IPS DF 19.7 (cell line): ENCODE measurements around the gene SURF4.

Experiments used
- DNase-seq: peaks from one replicate; pipeline ENCODE4 v3.0.0-alpha.2; 2013; ENCODE audit warnings: low read depth, low spot score

SURF4 gene

DNA sequence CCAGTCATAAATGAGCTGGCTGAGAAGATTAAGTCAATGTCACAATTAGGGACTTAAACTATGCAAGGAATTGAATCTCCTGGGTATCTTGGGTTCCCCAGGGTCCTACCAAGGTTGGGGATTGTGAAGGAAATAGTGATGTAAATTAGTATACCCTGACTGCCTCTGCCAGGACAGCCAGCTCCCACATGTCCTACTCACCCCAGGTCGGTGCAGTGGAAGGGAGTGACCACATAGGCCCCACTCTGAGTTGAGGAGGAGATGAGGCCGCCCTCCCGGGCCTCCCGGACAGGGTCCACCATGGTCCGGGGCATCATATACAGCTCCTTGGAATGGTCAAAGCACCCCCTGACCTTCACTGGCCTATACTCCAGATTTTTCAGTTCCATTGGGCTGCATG lies 22.3 kb downstream of the SURF4 start:
- no peak for DNase-seq

DNA sequence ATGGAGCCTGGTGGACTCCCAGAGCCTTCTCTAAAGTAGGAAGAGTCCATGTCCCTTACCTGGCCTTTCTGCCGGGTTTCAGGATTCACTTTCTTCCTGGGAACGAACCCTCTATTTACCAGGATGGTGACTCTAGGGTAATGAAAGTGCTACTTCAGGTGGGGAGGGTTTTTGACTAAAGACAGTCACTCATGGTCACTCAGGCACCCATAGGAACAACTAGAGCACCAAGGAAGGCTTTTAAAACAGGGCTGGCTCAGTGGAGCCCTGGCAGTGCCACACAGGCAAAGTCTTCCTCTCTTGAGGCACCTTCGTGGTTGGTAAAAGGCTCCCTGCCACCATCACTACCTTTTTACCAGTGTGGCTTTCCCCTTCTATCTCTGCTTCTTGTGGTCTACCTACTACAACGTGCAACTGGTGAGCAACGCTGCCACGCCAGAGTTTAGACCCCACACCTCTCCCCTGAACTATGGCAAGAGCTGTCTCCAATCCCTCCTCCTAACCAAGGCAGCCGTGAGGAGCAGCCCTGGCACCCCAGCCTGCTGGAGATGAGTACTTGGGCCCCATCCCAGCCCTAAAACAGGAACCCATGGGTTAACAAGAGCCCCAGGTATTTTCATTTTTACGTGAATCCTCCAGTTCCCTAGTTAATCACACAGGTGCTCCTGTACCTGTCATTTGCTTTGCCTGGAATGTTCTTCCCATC lies 23.1 kb downstream of the SURF4 start:
- no peak for DNase-seq

- no peak for DNase-seq
Observed at GRCh38 chr9:133351908-133352634, 23.8 kb downstream of the SURF4 start.

GRCh38 chr9:133351526-133351907 lies 24.3 kb downstream of the SURF4 start:
- DNase-seq, result no peak

GRCh38 chr9:133349965-133350616 lies 25.8 kb downstream of the SURF4 start:
- no peak for DNase-seq

DNA sequence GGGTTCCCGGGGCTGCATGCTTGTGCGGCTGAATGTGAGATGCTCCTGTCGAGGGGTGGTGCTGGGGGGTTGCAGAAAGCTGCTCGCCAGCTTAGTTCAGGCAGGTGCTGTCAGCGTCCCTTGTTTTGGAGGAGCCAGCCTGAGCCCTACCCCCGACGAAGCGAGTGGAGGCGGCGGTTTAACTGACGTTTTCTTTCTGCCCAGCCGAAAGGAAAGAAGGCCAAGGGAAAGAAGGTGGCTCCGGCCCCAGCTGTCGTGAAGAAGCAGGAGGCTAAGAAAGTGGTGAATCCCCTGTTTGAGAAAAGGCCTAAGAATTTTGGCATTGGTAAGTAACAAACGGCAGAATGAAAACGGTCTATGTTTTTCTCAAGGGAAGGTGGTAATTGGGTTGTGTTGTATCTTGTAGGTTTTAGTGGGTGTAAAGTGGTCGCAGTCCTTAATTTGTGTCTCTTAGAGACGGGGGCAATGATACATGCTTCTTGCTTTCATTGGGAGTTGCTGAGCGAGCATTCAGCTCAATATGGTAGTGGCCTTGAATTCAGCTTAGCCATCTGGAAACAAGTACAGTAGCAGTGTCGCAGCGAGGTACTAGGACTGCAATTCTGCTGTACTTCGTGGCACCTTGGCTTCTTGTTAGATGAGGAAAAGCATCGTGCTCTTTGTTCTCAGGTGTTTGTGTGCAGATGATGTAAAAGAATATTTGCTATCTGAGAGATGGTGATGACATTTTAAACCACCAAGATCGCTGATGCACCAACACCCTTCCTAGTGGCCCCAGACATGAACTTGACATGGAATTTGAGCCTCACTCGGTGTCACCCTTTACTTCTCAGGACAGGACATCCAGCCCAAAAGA lies 26.9 kb downstream of the SURF4 start:
- DNase-seq, result no peak

- peak; percentile 84 for DNase-seq
Observed at GRCh38 chr9:133347985-133348717, 27.7 kb downstream of the SURF4 start, which contains the start of the genes MED22 and RPL7A. Gene MED22 (minus strand): TSS chr9:133348131. CDS start chr9:133346662, 1,469 bp downstream. Gene RPL7A (plus strand): TSS chr9:133348218. CDS start chr9:133348244, 26 bp downstream.

GRCh38 chr9:133347515-133347984 lies 28.3 kb downstream of the SURF4 start:
- DNase-seq, result no peak

DNA sequence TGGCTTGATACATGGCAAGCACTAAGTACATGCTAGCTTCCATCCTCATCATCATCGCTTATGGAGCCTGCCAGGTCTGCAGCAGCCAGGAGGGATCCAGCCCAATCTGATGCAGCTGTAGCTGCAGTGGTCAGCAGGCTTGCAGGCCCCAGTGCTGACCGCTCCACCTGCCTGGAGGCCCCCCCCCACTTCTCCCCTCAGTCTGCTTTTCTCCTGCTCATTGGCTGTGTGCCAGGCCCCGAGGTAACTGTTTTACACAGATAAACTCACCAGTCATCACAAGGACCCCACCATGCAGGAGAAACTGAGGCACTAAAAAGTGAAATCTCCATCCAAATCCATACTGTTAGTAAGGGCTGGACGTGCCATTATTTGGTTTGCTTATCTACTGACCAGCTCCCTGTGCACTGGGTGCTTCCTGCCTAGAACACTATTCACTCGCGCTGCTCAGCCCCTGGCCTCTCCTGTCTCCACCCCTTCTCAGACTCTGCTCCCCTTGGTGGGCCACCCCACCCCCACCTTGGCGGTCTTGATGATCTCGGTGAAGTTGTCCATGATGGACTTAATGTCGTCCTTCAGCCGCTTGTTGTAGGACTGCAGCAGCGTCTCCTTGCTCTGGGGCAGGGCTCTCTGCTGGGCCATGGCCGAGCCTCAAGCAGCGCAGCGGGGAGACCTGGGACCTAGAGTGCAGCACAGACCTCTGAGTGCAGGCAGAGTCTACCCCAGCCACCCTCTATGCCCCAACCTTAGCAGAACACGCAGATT lies 29.7 kb downstream of the SURF4 start:
- no peak for DNase-seq

DNA sequence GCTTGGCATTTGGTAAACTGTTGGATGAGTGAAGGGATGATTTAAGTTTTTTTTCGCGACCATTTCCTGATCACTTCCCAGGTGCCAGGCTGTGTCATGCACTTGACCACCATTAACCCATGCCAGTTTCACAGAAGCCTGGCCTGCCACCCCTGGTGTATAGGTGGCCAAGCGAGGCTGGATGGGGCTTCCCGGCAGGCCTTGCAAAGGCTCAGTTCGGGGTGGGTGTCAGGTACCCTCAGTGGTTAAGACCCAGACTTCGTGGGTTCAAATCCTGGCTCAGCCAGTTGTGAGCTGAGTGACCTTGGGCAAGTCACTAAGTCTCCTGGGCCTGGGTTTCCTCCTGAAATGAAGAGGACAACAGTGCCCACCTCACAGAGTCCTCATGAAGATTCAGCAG lies 30.3 kb downstream of the SURF4 start:
- DNase-seq, result no peak

DNA sequence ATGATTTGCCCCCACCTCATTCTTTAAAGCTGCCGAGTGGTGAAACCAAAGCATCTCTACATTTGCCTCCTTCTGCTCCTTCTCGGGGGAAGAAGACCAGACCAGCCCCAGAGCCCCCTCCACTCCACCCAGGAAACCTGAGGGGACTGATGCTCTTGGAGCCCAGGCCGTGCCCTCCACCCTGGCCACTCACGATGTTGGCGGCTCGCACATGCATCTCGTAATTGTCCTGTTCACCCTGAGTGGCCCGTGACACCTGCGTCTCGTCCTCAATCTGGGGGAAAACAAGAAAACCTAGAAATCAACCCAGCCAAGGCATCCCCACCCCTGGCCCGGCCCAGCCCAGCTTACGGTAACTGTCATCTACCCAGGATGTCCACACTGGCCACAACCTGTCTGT lies 30.9 kb downstream of the SURF4 start:
- no peak for DNase-seq

GRCh38 chr9:133344071-133344470 lies 31.8 kb downstream of the SURF4 start:
- DNase-seq, result no peak

GRCh38 chr9:133342570-133342969 lies 33.3 kb downstream of the SURF4 start:
- no peak for DNase-seq

GRCh38 chr9:133342069-133342406 lies 33.8 kb downstream of the SURF4 start:
- DNase-seq, result no peak

DNA sequence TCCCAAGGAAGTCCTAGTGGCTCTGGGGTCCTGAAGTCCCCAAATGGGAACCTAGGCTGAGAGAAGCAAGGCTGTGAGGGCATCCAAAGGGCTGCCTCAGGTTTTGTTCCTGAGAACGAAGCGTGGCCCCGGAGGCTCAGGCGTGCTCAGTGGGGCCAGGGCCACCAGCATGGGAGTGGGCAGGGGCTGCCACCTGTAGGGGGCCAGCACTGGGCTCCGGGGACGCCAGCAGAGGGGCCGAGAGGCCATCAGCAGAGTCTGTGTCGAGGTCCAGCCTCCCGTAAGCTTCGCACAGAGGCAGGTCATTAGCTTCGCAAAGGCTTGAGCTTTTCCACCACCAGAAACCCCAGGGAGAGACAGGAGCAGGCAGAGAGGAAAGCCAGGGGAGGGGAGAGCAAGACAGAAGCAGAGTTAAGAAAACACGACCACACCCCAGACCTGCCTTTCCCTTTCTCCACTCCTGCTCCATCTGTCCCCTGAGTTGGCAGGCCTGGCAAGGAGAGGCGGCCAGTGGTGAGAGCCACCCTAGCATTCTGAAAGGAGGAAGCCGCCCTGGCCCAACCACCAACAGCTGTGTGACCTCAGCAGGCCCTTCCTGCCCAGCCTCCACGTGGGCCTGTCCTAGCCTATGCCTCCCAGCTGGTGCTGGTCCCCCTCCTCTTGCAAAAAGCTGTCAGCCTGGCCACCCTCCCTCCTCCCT lies 34.3 kb downstream of the SURF4 start:
- DNase-seq, result no peak

GRCh38 chr9:133340916-133341315 lies 34.9 kb downstream of the SURF4 start:
- no peak for DNase-seq

GRCh38 chr9:133340256-133340655 lies 35.6 kb downstream of the SURF4 start:
- no peak for DNase-seq

DNA sequence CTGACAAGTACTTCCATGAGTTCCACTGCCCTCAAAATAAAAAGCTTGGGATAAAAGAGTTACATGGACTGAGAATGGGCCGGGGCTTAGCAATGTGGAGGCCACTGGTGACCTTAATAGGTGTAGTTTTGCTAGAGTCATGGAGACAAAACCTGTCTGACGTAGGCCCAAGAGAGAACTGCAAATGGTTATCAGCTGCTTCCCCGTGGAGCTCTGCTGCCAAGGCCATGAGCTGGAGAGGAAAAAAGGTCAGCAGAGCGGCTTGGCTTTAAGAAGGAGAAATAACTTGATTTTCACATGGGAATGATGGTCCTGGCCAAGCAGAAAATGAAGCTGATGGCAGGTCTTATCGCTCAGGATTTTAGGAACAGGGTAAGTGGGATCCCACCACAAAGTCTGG lies 36.2 kb downstream of the SURF4 start:
- DNase-seq, result no peak

- DNase-seq, result no peak
Observed at GRCh38 chr9:133335924-133336811, 39.7 kb downstream of the SURF4 start, which contains the start of gene SURF6. Gene SURF6 (minus strand): TSS chr9:133336188. CDS start chr9:133336132, 56 bp downstream.
